Sciatic nerve (tissue), 2 donors: ENCODE results near the gene TRAPPC11. TPM values are rescaled to one million over a fixed set of nuclear protein-coding genes. Genes with fewer than 3 reads are reported as not detected.
A peak's percentile ranks its signal among the peaks of the same experiment; 100 is the strongest.
"Not testable (repeated sequence)": the region's sequence is repeated elsewhere in the genome, so short reads cannot be mapped to it uniquely, and the experiment has no call there.

Source experiments
- ATAC-seq: fragments of 200-7000 bp; cut with Tn5 transposase; one replicate; pipeline ENCODE4 v1.9.1; 2020; ENCODE audit warnings: mild to moderate bottlenecking, moderate library complexity
- DNase-seq: peaks from one replicate; pipeline ENCODE4 v3.0.0-alpha.2; 2020; ENCODE audit warnings: low spot score
- intact Hi-C: fragments of 100-400 bp; cut with DNase I; formaldehyde crosslinking; loops from one replicate; pipeline ENCODE4 v1.14.2; 2022
- total RNA-seq: library from RNA; stranded (reverse); fragmentation: NEBNext Ultra II Directional; extraction: Animal tissue kit (Norgen Biotek cat#: 25700); gene quantifications from one replicate; pipeline ENCODE4 v1.2.1, GENCODE V29; 2021
- donor health status: DM: no; HTN: no; CAD: no.
- donor health status: DM: no; HTN: no; CAD: no.

TRAPPC11 gene
- total RNA-seq, 1 donor from 2014 or later, result 41.8 TPM

DNA sequence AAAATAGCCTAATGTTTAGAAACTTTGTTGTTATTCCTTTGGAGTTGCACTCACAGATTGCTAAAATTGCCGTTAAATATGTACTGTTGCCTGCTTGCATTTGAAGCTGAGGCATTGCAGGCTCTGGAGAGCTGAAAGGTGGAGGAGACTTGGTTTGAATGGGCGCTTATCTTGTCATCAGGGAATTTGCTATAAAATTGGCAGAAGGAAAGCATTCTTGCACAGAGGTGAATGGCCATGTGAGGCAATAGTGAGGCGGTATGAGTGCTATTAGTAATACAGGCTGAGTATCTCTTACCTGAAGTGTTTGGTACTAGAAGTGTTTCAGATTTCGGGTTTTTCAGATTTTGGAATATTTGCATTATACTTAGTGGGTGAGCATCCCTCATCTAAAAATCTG is 41.3 kb downstream of the TRAPPC11 start:
- ATAC-seq, result no peak
- intact Hi-C loops, result no loop called here
- no peak for DNase-seq

DNA sequence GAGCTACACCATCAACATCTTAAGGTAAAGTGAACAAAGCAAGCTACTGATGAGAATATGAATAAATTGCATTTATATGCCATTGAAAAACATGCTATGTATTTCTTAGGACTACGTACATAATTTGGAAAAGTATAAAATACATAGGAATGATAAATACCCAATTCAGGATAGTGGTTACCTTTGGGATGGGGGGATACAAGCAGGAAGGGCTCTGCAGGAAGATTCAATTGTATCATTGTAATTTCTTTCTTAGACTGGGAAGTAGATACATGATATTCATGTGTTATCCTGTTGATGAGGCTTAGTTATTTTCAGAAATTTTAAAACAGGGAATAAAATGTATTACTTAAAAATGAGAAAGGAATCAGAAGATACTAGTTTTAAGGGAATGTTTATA is 43.4 kb downstream of the TRAPPC11 start:
- ATAC-seq (no peak), DNase-seq (no peak)
- intact Hi-C loops, result no loop called here

DNA sequence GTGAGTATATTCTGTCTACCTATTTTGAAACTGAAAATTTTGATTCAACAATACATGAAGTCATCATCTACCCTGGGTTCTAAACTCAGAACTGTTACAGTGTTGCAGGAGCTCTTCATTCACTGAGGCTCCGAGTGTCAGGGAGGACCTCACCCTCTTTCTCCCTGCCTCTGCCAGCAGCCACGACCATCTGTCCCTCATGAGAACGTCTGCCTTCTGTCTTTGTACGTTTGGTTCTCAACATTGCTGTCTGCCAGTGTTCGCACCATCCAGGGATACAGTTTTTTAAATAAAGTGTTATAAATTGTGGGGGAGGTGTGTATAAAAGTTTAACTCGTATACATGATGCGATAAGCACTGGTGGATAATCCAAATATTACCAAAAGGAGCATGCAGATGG is 55.5 kb downstream of the TRAPPC11 start:
- intact Hi-C loops, result no loop called here
- ATAC-seq, result no peak
- no peak for DNase-seq

DNA sequence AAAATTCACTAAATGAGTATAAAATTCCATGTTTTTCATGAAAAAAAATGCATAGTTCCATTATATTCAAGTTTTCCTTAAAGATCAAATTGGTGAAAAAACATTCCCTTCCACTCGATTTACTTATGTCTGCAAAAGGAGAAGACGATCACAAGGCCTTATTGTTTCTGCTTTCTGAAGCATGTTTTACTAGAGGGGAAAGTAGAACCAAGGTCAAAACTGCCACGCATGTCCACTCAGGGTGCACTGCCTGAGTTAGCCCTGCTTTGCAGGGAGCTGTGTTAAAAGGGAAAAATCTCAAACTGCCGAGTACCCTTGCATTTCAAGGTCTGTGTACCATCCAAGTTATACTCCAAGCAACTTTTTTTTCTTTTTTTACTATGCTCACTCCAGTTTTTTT is 57.2 kb downstream of the TRAPPC11 start:
- intact Hi-C loops, result no loop called here
- ATAC-seq, result no peak

DNA sequence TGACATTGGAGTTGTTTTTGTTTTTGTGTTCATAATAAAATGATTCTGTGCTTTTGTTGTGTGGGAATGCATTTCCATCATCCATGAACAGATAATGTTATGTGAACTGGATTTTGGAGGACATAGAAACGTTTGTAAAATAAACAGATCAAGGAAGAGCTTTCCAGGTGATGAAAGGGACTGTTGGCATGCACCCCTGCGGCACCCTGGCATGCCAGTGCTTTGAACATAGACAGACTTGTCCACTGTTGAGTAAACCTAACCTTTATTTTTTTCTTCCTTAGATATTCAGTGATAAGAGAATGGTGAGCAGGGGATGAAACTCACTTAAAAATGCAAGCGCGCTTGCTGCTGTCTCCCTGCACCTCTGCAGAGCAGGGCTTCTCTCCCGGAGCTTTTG is 59.8 kb downstream of the TRAPPC11 start:
- DNase-seq (no peak), ATAC-seq (no peak)
- intact Hi-C loops, result no loop called here

More for the DNA sequence above, 57.2 kb downstream of the TRAPPC11 start:
- DNase-seq, result no peak

DNA sequence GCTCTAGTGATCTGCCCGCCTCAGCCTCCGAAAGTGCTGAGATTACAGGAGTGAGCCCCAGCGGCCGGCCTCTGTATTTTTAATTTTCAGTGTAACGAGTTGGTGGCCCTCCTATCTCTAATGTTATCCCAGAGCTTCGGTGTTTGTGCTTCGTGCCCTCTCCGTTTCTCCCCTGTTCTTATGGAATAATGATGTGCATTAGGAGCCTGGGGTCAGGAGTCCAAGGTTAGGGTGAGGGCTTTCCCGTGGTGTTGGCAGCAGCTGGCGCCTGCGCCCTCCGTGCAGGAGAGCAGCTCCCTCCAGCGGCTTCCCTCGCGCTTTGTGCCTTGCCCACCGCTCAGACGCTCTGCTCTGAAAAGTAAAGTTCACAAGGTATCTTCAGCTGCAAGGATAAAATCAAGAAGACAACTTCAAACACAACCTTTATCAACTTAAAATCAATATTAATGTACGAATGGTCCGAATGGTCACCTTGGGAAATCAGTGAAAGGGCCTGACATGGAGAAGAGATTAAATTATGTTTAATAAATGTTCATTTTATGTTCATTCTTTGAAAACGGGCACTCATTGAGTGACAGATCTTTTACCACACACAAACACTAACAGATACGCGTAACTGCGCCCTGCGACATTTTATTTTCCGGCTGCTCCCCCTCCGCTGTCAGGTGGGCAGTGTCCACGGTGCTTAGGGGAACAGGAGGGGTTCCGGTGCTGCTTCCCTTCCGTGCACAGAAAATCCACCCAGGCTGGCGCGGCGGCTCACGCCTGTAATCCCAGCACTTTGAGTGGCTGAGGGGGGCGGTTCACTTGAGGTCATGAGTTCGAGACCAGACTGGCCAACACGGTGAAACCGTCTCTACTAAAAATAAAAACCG is 62.4 kb downstream of the TRAPPC11 start:
- ATAC-seq (peak; percentile 79), DNase-seq (peak; percentile 70)
- intact Hi-C loops, result loop anchor here (5.0 to 10.0 kb wide), 3 partner anchors 103 to 1184 kb away; no protein-coding TSS in a partner anchor

DNA sequence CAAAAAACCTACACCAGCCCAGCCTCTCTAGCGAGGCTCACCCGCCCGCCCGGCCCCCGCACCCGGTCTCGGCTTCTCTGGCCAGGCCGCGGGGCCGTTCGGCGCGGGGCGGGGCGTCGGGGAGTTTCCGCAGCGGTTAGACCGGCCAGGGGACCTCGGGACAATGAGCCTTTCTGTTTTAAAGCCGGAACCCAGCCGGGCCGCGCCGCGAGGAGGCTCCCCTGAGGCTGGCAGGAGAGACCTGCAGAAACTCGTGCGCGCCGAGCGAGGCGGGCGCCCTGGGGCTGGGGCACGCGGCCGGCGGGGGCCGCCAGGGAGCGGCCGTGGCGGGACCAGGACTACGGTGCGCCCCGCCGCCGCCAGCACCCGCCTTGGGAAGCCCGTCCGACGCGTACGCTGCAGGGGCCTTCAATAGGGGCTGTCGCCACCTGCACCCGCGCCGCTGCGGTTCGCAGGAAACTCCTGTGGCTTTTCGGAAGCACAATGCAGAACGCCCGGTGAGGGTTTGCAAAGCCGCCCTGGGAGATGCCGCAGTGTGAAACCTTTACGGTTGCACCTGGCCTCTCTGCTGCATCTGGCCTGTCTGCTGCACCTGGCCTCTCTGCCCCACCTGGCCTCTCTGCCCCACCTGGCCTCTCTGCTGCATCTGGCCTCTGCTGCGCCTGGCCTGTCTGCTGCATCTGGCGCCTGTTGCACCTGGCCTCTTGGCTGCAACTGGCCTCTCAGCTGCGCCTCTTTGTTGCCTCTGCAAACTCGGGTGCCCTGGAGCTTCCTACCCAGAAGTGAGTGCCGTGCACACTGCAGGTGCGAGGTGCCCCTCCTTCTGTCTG is 63.9 kb downstream of the TRAPPC11 start:
- DNase-seq (peak; percentile 76), ATAC-seq (peak; percentile 77)

DNA sequence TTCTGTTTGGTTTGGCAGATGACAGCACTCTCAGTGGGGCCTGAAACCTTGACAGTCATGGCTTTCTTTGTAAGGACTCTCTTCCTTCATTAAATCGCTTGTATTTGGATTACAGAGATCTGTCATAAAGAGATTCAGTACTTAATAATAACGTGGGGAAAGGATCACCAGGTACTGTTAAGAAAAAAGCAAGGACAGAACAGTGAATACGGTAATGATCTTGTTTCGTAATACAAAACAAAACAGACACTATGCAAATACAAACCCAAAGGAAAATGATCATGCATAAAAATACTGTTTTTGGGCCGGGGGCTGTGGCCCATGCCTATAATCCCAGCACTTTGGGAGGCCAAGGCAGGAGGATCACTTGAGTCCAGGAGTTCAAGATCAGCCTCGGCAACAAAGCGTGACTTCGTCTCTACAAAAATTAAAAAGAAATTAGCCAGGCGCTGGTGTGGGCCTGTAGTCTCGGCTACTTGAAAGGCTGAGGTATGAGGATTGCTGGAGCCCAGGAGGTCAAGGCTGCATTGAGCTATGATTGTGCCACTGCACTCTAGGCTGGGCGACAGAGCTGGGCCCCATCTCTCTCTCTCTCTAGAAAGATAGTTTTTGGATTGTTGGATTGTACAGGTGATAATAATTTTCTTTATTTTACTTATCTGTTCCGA is 64.6 kb downstream of the TRAPPC11 start:
- DNase-seq, result no peak
- intact Hi-C loops, result loop anchor here (5.0 to 10.0 kb wide), 3 partner anchors 101 to 1186 kb away; no protein-coding TSS in a partner anchor
- no peak for ATAC-seq

More for the DNA sequence above, 63.9 kb downstream of the TRAPPC11 start:
- intact Hi-C loops, result loop anchor here (5.0 to 10.0 kb wide), 3 partner anchors 102 to 1186 kb away; no protein-coding TSS in a partner anchor

DNA sequence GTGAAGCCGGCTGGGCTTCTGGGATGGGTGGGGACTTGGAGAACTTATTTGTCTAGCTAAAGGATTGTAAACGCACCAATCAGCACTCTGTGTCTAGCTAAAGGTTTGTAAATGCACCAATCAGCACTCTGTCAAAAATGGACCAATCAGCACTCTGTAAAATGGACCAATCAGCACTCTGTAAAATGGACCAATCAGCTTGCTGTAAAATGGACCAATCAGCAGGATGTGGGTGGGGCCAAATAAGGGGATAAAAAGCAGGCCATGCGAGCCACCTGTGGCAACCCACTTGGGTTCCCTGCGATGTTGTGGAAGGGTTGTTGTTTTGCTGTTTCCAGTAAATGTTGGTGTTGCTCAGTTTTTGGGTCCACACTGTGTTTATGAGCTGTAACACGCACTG is 66.5 kb downstream of the TRAPPC11 start:
- intact Hi-C loops, result loop anchor here (10.0 kb wide), 2 partner anchors 99 to 439 kb away; no protein-coding TSS in a partner anchor
- ATAC-seq, DNase-seq: not testable (repeated sequence)

DNA sequence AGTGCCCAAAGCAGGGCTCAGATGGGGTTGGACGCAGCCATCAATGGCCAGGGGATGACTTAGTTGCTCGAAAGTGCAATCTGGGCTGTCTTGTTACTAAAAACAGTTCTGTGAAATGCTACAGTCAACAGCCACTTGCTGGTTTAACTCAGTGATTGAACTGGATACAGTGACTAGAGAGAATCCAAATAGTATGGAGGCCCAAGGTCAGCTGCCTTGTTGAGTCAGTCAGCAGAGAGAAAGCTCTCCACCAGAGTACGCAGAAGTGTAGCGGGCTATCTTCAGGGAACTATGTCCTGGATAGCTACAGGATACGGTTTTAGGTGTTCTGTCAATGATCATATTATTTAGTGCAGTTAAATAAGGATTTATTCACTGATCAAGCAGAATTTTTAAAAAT is 68.4 kb downstream of the TRAPPC11 start:
- DNase-seq, result no peak
- ATAC-seq, result no peak
- intact Hi-C loops, result loop anchor here (10.0 kb wide), 2 partner anchors 97 to 437 kb away; no protein-coding TSS in a partner anchor

DNA sequence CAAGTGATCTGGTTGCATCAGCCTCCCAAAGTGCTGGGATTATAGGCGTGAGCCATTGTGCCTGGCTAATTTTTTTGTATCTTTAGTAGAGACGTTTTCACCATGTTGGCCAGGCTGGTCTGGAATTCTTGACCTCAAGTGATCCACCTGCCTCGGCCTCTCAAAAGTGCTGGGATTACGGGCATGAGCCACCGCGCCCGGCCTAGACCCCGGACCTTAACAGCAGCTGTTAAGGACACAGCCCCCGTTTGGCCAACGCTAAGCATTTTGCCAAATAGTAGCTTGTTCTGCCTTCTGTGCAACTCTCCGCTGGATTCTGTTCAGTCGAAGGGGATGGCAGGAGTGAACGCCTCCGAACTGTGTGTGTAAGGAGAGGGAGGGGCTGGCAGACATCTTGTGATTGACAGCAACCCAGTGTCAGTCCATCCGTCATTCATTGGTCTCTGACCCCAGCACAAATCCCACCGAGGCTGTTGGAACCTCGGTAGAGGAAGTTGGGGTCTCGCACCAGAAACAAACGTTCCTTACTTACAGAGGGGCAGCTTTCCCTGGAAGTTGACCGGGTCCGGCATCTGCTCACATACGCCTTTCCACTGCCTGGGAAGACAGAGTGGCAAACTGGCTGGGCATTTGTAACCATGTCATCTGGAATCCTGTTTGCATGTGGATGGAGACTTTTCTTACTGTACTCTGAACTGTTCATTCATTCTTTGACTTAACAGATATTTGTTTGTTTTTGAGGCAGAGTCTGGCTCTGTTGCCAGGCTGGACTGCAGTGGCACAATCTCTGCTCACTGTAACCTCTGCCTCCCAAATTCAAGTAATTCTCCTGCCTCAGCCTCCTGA is 69.4 kb downstream of the TRAPPC11 start:
- intact Hi-C loops, result loop anchor here (10.0 kb wide), 2 partner anchors 96 to 436 kb away; no protein-coding TSS in a partner anchor

DNA sequence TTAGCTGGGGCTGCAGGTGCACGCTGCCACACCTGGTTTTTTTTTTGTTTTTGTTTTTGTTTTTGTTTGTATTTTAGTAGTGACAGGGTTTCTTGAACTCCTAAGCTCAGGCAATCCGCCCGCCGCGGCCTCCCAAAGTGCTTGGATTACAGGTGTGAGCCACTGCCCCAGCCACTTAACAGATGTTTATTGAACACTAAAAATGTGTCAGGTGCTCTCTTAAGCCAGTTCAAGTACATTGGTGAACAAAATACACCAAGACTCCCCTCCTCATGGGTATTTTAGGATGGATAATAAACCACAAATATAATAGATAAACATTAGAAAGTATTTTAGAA is 69.9 kb downstream of the TRAPPC11 start:
- DNase-seq (no peak), ATAC-seq (no peak)
- intact Hi-C loops, result loop anchor here (10.0 kb wide), 2 partner anchors 96 to 436 kb away; no protein-coding TSS in a partner anchor

More for the DNA sequence above, 69.4 kb downstream of the TRAPPC11 start:
- no peak for DNase-seq
- no peak for ATAC-seq

DNA sequence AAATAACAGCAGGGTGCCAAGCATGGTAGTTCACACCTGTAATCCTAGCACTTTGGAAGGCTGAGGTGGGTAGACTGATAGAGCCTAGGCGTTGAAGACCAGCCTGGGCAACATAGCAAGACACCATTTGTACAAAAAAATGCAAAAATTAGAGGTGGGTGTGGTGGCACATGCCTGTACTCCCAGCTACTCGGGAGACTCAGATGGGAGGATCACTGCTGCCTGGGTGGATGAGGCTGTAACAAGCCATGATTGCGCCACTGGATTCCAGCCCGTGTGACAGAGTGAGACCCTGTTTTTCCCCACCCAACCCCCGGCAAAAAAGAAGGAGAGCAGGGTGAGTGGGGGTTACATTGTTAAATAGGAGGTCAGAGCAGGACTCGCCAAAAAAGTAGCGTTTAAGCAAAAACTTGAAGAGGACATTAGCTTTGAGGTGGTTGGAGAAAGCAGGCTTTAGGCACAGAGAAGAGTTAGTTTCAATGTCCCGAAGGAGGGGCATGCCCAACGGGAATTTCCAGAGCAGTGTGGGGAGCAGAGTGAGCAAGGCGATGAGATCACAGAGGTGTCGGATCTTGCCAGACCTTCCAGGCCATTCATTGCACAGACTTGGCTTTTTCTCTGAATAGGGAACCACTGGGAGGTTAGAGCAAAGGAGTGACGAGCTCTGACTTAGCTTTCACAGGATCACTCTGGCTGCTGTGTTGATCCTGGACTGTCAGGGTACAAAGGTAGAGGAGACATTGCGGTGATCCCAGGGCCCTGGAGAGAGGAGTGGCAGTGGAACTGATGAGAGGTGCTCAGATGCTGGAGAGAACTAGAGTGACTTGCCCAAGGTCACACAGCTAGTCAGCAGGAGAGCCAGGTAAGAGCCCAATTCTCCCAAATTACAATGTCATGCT is 70.6 kb downstream of the TRAPPC11 start:
- no peak for DNase-seq
- no peak for ATAC-seq
- intact Hi-C loops, result loop anchor here (10.0 kb wide), 2 partner anchors 95 to 435 kb away; no protein-coding TSS in a partner anchor

DNA sequence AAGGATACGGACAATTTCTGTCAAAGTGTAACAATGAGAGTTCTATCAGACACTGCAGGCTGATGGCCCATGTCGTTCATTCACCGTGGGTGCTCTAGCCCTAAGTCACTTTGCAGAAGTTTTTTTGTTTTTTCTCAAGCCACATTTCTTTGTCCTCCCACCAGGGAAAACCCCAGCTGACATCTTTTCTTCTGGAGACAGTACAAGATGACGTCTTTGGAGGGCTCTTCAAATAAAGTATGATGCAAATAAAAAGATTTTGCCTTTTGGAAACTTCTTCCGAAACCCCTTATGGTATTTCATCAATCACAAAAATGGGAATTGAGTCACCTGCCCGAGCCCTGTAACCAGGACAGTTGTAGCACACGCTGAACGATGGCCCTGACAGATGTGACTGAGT is 73.2 kb downstream of the TRAPPC11 start:
- ATAC-seq (no peak), DNase-seq (no peak)
- intact Hi-C loops, result no loop called here

DNA sequence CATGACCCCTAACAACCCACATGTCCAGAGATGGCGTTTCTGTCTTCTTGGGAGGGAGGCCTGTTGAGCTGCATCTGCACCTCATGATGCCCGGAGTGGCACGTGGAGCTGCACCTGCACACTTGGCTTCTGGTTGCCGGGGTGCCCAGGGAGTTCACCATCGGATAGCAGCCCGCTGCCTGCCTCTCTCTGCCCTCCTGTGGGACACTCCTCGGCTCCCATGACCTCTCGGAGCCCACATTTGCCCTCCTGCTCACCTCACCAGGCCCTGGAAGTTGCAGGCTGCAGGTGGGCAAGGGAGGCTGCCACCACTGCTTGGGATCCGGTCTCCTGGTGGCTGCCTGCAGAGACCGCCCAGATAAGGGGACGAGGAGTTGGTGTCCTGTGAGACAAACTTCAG is 74.1 kb downstream of the TRAPPC11 start:
- DNase-seq (no peak), ATAC-seq (no peak)
- intact Hi-C loops, result no loop called here

DNA sequence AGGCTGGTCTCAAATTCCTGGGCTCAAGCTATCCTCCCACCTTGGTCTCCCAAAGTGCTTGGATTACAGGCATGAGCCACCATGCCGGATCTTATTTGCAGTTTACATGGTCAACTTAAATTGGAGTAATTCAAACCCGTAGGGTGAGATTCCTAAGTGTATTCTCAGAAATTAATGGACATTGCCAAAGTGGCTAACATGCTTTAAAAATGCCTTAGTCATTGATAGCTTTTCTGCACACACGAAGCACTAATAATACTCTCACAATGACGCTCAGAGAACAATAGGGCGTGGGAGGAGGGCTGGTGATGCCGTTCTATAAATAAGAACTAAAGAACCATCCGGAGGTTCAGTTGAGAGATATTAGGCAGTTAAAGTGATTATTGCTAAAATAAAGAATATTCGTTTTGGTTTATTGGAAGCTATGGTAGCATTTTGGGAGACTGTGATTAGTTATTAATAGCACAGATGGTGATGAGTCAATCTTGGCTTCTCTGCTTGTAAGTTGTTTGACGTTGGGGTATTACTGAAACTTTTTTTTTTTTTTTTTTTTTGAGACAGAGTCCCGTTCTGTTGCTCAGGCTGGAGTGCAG is 79.1 kb downstream of the TRAPPC11 start:
- DNase-seq, result no peak
- no peak for ATAC-seq
- intact Hi-C loops, result no loop called here

DNA sequence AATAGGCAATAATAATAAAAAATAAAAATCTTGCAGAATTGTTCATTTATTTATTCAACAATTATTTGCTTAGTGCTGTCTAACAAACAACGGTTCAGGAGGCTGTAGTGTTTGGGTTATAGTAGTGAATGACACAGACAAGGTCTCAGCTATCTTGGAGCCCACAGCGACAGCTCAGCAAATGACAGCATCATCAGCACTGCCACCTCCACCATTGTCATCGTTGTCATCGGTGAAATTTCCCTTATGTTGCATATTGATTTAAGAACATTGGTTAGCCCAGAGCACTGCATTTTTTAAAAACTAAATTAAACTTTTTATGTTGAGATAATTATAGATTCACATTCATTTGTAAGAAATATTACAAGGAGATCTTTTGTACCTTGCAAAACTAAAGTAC is 79.9 kb downstream of the TRAPPC11 start:
- ATAC-seq (no peak), DNase-seq (no peak)
- intact Hi-C loops, result no loop called here
